K562 (cell line): Measurements from ENCODE around the gene PIK3R1. TPM values are rescaled to one million over a fixed set of nuclear protein-coding genes. Genes with fewer than 3 reads are reported as not detected.

Experiments
- BDP1 ChIP-seq: IDR thresholded peaks from 3 replicates; pipeline ENCODE4 v1.6.1; 2011; ENCODE audit not compliant: insufficient read length, insufficient read depth
- GABPA ChIP-seq: fragments of 200-800 bp; sonication (Bioruptor generic); conservative IDR thresholded peaks from 2 replicates; pipeline ENCODE4 v1.6.1; 2016; ENCODE audit warnings: low read depth, missing genetic modification characterization, missing compliant biosample characterization
- GABPB1 ChIP-seq: sonication (generic); formaldehyde crosslinking; IDR thresholded peaks from 2 replicates; pipeline ENCODE4 v1.8.0; 2022; ENCODE audit warnings: mild to moderate bottlenecking, missing genetic modification reagents
- MCM2 ChIP-seq: fragments of 450-650 bp; IDR thresholded peaks from 2 replicates; pipeline ENCODE4 v1.6.1; 2017; ENCODE audit warnings: low read depth, mild to moderate bottlenecking
- MCM3 ChIP-seq: fragments of 450-650 bp; IDR thresholded peaks from 2 replicates; pipeline ENCODE4 v1.6.1; 2016
- PHB ChIP-seq: fragments of 250-450 bp; sonication (Bioruptor Pico); IDR thresholded peaks from 2 replicates; pipeline ENCODE4 v1.5.0; 2021
- RAD21 ChIP-seq, 2 experiments: fragments of 250-450 bp in 1 of 2; fragments of 450-650 bp in 1 of 2; sonication (Bioruptor Pico) in 1 of 2; formaldehyde crosslinking in 1 of 2; IDR thresholded peaks in 1 of 2; conservative IDR thresholded peaks in 1 of 2; 2 replicates each; pipeline versions ENCODE4 v1.4.0 to v1.8.0; 2020 to 2022; ENCODE audit warnings: mild to moderate bottlenecking in 2 of 2, moderate library complexity in 1 of 2
- SRF ChIP-seq, 2 experiments: fragments of 250-450, 450-650 bp in 1 of 2; sonication (Bioruptor Pico) in 1 of 2; sonication (generic) in 1 of 2; formaldehyde crosslinking; IDR thresholded peaks; 2 replicates each; pipeline versions ENCODE4 v1.5.0 to v1.5.1; 2020 to 2022; ENCODE audit warnings: mild to moderate bottlenecking in 1 of 2, missing genetic modification reagents in 1 of 2
- TCF7L2 ChIP-seq: fragments of 150-350 bp; IDR thresholded peaks from 2 replicates; pipeline ENCODE4 v1.6.1; 2016; ENCODE audit warnings: low read depth, mild to moderate bottlenecking, low read length, moderate library complexity
- ZBTB49 ChIP-seq: sonication (generic); formaldehyde crosslinking; IDR thresholded peaks from 2 replicates; pipeline ENCODE4 v1.8.0; 2022; ENCODE audit warnings: missing genetic modification reagents, mild to moderate bottlenecking, borderline replicate concordance
- ZNF407 ChIP-seq: fragments of 450-650 bp; IDR thresholded peaks from 2 replicates; pipeline ENCODE4 v1.6.1; 2016; ENCODE audit warnings: low read depth
- ZNF639 ChIP-seq, 2 experiments: fragments of 200-800 bp in 1 of 2; sonication (Bioruptor generic) in 1 of 2; sonication (generic) in 1 of 2; formaldehyde crosslinking in 1 of 2; IDR thresholded peaks in 1 of 2; conservative IDR thresholded peaks in 1 of 2; 2 replicates each; pipeline versions ENCODE4 v1.5.0 to v1.6.1; 2016 to 2020; ENCODE audit warnings: missing compliant biosample characterization in 1 of 2, missing genetic modification characterization in 1 of 2, missing genetic modification reagents in 1 of 2
- ZNF655 ChIP-seq: fragments of 250-450 bp; sonication (Bioruptor Pico); IDR thresholded peaks from 2 replicates; pipeline ENCODE4 v1.5.0; 2021
- polyA plus RNA-seq, 8 experiments: library from polyadenylated mRNA; depleted of rRNA in 4 of 8; stranded (reverse) in 5 of 8; unstranded in 3 of 8; fragments of >200 nt; fragmentation: Nextera tagmentation in 2 of 8; fragmentation: Illumina TruSeq in 1 of 8; extraction: Ambion mirVana in 2 of 8; extraction: Trizol in 1 of 8; gene quantifications; 2 replicates each; pipeline versions ENCODE4 v1.2.1 to v1.2.3, GENCODE V29; 2011 to 2014; ENCODE audit warnings: inconsistent platforms in 1 of 8, missing spikeins in 1 of 8
- total RNA-seq, 7 experiments: library from RNA; depleted of rRNA in 6 of 7; stranded (reverse); fragments of >200 nt in 6 of 7; fragmentation: Illumina TruSeq in 2 of 7; extraction: Trizol in 2 of 7; gene quantifications; 2 replicates each; pipeline versions ENCODE4 v1.2.1 to v1.2.3, GENCODE V29; 2011 to 2021; ENCODE audit warnings: low replicate concordance in 1 of 7

The PIK3R1 gene
- total and polyA plus RNA-seq, 9 of the 15 experiments (the other 6 are each of a cell fraction or from before 2014, with no cell fraction given) = 1.1 to 9.7 (median 4.8) TPM

- TF ChIP-seq ZNF407 = no peak
- no peak for TF ChIP-seq GABPB1 (CRISPR knock-in tag)
- no peak for TF ChIP-seq PHB (CRISPR knock-in tag)
- no peak for TF ChIP-seq ZBTB49
- TF ChIP-seq ZNF639 (CRISPR knock-in tag; conservative IDR thresholded peaks at IDR 0.05 in 1 of 2, IDR thresholded peaks at IDR 0.05 in 1 of 2) = no peak
- TF ChIP-seq GABPA (tag) = no peak; the same call in 1 of the 2 replicates
- TF ChIP-seq BDP1 = no peak
- TF ChIP-seq MCM2 = no peak
- no peak for TF ChIP-seq MCM3
- no peak for TF ChIP-seq TCF7L2
- 0 out of 4 replicates have a peak, but pooled peaks of 1 of the 2 experiments have one; percentile 12 for TF ChIP-seq RAD21 (CRISPR knock-in tag; conservative IDR thresholded peaks at IDR 0.05 in 1 of 2, IDR thresholded peaks at IDR 0.05 in 1 of 2)
- TF ChIP-seq ZNF655 = no peak
- no peak for TF ChIP-seq SRF (CRISPR knock-in tag; IDR thresholded peaks at IDR 0.05)
These were observed 129.0 kb downstream of the PIK3R1 start (continued) for GRCh38 chr5:68344447-68345111.
